Activated T-cell treated with anti-CD3 and anti-CD28 coated beads for 24 hours (primary cell): Measurements from ENCODE around the gene JADE2.

Source experiments
- DNase-seq: peaks from one replicate; pipeline ENCODE4 v3.0.0-alpha.2; 2020; ENCODE audit warnings: low read depth

JADE2 gene

DNA sequence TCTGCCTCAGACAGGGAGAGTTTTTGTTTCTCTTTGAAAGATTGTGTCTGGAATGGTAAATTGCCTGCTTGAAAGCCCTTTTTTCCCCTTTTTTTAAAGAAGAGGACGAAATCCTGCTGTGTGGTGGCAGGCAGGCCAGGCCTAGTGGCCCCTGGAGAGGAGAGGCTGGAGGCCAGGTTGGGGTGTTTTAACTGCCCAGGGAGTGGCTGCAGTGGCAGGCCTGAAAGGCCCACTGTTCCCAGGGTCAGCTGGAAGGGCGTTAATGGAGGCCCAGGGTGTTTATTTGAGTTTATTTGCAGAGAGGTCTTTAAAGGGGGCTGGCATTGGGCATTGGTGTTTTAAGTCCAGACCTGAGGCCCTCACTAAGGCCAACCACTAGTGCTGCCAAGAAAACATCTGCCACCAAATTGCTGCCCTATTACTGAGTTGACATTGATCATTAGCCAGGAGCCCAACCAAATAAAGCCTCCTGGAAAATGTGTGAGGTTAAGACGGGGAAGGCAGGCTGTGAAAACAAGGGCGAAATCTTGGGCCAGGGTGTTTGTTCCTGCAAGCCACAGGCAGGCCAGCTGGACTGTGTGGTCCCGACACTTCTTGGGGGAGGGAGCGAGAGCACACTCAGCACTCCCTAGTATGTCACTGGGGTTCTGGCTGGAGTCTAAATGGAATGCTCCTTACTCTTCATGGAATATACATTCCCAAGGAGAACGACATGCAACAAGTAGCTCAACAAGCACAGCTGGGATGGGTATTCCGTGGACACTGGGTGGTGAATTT is 5.0 kb downstream of the JADE2 start:
- no peak for DNase-seq

DNA sequence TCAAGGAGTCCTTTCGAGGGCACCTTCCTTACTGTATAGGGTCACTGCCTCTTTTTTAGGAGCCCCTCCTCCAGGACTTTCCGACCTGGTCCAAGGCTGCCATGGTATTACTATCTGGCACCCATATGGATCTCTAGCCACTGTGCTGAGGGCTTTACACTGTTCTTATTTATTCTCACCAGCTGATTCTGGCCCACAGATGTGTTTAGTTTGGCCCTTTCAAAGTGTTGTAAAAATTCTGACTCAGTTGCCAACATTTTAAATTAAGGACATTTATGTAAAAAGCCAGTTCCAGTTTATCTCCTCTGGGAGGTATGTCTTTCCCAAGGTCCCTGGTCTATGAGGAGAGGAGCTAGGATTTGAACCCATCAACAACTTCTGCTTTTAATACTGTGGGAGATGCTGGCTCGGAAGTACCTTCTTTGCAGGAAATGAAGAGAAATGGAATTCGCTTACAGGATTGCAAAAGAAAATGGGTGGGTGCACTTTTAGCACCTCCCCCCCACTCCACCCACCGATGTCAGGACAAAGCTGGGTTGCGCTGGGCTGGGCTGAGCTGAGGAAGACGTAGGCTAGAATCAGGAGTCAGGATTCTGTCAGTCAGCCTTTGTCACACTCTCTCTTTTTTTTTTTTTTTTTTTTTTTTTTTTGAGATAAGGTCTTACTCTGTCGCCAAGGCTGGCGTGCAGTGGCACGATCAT is 7.8 kb downstream of the JADE2 start:
- no peak for DNase-seq

DNA sequence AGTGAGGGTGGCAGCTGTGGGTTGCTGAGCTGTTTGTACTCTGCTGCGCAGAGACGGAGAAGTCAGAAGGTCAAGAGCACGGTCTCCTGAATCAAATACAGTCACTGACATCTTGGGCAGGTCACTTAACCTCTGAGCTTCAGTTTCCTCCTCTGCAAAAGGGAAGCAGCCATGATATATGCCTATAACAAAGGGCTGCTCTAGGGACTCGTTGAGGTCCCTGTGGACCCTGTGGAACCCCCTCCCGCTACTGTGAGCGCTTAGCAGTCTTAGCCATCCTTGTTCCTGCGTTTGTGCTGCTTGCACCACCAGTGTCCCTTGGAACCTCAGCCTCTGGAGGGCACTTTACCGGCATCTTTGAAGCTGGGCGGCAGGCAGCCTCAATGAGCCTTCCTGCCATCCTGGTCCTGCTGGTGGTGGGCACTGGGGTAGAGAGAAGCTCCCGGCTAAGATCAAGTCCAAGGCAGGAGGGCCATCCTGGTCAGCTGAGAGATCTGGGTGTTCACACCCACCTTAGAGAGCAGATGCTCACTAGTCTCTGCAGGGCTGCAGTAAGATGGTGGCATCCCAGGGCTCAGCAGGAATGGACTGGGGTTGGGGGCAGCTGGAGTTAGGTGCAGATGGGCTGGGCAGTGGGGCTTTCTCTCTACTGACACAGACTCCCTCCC is 8.7 kb downstream of the JADE2 start:
- DNase-seq, result no peak

DNA sequence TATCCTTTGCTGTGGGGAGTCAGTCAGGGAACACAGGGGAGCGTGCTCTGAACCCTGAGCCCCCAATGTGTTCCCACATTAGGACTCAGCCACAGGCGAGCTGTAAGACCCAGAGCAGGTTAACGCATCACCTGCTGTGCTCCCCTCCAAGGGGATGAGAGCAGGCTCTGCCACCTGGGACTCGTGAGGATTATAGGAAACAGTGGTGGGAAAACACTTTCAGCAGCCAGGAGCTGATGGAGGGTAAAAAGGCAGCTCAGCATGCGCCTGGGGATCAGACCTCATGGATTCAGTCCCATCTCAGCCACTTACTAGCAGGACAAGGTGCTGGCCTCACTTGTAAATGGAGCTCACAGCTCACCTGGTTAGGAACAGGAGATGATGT is 9.2 kb downstream of the JADE2 start:
- DNase-seq, result no peak

DNA sequence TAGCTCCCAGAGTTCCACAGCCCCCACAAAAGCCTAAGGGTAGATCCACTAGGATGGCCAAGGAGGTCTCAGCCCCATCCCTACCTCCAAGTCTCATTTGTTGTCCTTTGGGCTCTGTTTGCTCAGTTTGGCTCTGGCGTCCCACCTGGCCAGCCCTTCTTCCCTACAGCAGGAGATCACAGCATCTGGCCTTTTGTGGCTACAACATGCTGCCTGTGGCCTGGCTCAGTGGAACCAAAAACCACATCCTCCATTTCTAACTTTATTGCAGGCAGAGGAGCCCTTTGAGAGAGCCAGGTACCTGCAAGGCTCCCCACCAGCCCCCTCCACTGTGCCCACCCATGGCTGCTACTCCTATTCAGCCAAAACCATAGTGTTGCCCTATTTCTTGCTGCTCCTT is 11.4 kb downstream of the JADE2 start:
- no peak for DNase-seq

DNA sequence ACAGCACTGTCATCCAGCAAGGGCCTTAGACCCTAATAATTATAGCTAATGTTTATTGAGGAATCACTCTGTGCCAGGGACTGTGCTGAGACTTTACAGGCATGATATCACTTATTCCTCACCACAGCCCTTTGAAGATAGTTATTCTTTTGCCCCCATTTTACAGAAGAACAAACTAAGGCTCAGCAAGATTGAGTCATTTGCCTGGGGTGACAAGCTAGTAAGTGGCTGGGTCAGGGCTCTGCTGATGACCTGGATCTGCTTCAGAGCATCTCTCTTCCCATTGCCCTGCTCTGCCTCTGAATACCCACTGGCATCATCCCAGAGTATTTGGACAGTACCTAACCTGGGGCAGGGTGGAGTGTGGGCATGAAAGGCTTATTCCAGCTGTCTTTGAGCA is 11.8 kb downstream of the JADE2 start:
- no peak for DNase-seq

DNA sequence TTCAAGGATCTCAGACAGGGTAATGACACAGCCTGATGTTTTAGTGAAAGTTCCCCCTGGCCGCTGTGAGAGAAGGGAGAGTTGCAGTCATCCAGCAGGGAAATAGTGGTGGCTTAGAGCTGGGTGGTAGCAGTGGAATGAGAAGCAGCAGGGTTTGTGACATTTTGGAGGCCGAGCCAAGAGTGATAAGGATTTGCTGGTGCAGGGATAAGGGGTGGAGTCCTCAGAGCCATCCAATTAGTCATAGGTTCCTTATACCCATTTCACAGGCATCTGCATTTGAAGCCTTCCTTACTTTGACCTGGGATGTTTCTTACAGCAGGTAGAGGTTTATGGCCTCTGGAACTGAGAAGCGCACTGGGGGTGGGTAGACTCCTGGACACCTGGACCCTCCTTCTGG is 12.8 kb downstream of the JADE2 start:
- no peak for DNase-seq

DNA sequence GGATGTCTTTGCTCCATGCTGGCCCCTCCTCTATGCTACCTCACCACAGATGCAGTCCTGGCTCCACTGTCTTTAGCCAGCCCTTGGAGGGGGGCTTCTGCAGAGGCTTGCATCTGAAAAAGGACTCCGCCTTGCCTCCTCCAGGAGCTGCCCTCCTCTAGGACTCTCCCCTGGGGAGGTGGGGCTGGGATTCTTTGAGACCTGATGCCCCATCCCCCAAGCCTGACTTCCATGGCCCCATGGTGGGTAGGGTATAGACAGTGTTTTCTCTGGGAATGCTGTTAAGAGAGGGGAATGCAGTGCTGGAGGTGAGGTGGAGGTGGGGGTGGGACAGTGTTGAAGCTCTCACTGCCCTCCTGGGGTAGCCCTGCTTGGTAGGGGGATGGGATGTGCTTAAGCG is 14.3 kb downstream of the JADE2 start:
- DNase-seq, result no peak

DNA sequence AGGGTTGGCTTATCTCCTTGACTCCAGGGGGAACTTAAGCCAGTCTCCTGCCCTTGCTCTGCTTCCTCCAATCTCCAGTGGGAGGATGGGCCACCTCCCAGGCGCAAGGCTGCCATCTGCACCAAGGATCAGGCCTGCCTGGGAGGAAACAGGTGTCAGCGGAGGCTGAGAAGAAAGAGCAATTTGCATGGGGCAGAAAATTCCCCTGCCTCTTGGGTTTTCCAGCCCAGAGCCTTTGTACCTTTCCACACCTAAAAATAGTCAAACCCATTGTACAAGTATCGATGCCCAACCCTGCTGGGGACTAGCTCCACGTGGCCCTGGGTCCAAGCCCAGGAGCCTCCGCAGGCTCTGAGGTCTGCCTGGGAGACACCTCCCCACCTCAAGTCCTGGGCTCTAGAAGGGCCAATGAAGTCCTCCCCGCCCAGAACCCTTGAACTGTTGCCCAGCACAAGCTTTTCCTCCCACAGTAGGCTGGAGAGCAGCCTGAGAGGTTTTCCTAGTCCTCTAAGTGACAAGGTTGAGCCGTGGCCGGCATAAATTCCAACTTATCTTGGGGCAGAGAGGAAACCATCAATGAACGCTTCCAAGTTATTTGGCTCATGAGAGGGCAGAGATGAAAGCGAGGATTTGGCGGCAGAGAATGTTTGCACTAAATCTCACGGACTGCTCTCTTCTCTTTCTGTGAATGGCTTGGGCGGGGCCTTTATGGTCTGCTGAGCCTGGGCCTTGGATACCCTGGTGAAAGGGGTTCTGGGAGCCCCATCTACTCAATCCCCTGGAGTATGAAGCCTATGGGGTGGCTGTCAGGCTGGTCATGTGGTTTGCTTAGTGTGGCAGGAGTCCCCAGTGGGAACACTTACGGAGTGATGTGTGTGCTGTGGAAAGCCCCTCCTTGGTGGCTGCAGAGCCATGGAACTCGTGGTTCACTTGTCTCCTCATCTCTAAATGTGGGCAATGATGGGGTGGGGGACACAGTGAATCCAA is 15.6 kb downstream of the JADE2 start:
- DNase-seq, result no peak

DNA sequence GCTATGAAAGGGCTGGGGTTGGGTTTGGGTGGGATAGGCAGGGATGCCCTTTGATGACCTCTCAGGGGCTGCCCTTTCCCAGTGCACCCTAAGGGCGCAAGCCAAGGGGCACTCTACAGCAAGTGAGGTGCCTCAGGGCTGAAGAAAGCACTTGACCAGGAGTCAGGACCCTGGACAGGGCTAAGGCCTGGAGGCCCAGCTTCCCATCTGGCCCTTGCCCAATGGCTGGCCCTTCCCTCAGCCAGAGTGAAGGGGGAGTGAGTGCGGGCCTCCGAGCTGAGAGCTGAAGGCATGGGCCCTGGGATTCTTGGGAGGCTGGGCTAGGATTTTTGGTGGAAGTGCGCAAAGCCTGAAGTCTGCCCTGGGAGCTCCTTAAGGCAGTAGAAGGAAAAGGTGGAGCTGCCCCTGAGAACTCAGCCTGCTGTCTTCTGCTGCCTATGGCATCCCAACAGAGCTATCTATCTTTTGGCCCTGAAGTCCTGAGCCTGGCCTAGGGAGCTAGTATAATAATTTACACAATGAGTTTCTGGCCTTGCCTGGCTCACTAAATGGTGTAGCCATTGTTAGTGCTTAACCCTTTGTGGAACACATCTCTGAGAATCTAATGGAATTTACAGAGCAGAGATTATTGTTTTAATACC is 16.4 kb downstream of the JADE2 start:
- DNase-seq, result no peak

DNA sequence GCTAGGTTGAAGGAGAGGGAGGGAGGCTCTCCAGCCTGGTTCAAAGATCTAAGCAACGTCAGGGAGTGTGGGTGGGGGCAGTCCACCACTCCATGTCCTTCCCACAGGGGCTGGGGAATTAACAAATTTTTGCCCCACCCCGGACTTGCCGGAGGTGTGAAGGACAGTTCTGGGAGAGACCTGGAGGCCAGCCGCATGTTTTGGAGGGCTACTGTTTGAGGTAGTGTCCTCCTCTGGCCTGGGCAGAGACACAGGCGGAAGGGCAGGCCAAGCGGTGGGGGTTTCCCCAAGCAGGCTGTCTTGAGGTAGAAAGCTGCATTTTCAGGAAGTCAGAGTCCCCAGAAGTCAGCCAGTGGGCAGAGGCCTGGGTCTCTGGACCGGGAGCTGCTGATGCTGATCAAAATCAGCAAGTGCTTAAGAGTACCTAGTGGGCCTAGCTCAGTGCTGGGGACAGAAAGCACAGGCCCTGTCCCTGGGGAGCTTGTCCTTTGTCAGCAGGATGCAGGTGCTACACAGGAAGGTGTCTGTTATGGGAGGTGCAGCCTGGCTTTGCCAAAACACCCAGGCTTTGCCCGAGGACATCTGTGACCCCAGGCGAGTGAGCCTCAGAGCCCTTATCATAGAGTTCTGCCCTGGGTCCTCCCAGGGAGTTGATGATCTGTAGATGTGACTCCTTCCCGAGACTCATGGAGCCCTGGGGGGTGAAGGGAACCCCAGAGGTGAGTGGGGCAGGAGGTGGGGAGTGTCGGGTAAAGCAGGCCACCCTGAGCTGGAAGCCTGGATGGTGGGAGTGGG is 18.5 kb downstream of the JADE2 start:
- no peak for DNase-seq

DNA sequence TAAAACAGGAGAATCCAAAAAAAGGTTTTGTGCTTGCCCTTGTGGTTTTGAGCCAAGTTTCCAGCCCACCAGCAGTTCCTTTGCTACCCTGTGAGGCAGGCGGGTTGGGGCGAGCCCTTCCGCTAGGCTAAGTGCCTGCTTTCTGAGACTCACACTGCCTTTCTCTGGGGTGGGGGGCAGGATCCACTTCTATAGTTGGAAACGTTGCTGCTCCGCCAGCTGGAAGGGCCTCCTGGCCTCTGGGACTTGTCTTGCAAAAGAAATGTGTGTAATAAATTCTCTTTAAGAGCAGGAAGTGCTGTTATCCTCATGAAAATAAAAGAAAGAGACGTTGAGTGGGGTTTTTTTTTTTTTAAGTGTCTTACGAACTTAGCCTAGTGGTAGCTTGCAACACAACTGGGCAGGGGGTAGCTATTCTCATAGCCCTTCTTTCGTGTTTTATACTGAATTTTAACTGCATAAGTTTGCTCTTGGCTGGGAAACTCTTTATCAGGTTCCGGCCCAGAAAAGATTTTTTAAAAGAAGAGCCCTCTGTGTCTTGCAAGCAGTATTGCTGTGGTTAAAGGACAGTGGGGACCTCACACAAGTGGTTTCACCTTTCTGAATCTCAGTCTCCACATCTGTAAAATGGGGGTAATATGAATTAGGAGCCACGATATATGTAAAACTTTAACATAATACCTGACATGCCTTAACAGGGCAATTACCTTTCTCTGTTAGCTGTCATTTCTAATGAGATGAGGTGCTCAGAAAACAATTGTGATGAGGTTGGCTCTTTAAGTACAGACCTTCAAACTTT is 19.8 kb downstream of the JADE2 start:
- DNase-seq, result no peak

DNA sequence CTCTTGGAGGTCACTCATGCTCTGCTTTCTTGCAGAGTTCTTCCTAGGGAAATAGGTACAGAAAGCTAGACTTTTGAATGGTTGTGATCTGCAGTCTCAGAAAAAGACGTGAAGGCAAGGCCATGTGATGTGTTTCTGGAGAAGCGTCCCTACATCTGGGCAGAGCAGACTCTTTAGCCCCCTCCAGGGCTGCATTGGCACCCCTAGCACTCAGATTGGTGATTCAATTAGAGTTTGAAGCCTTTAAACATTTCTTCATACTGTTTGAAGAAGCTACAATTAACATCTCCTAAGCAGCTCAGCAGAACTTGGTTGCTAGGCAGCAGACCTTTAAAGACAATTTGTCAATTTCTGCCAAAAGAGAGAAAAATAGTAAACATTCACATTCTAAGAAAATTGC is 21.6 kb downstream of the JADE2 start:
- no peak for DNase-seq

DNA sequence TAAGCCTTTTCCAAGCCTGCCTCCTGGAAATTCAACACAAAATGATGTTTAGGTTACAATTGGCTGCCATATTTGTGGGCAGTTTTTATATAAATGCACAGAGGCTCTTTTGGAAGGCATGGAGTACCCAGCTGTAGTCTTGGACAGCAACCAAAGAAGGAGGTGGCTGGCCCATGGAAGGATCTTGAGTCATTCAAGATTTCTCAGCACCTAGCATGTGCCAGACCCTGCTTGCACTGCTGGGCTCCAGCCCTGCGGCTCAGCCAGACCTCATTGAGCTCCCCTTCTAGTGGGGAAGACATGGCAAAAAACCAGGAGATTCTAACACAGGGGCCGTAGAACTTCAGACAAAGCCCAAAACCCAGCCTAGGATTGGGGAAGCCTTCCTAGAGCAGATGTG is 22.1 kb downstream of the JADE2 start:
- no peak for DNase-seq

DNA sequence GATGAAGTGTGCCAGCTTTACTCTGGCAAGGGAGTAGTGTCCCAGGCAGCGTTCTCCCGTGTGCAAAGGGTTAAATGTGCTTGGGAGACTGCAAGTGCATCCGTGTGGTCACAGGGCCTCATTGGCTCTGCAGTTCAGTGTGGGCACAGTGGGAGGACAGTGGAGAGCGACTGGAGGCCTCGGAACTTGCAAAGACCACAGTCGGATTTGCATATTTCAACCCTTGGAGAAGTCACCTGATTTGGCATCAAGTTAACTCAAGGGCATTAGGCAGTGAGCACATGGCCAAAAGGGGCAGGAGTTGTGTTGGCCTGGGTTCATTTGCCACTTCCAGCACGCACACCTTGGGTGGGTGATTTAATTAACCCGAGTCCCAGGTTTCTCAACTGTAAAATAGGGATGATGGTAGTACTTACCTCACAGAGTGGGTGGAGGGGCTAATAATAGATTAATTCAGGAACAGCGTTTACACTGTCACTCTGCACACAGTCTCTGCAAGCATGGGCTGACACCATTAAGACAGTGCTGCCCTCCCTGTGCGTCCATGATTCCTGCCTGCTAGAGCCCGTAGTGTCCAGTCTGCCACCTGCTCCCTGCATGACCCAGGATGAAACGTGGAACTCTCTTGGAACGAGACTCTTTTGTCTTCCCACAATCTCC is 22.7 kb downstream of the JADE2 start:
- DNase-seq, result no peak

DNA sequence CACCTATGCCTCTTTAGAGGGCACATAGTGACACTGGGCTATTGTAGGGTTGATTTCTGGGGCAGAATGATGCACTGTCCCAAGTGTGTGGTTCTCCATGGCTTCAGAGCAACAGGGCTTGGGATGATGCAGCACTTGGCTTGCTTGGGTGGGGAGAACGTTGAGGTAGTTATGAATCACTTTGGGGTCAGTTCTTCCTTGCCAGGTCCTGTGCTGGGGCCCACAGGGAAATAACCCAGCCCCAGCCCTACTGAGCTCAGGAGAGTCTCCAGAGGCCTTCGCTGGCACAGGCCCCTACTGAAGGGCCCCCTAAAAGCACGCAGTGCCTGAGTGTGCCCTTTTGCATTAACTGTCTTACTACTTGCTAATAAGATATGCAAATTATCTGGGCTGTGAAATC is 24.2 kb downstream of the JADE2 start:
- no peak for DNase-seq

DNA sequence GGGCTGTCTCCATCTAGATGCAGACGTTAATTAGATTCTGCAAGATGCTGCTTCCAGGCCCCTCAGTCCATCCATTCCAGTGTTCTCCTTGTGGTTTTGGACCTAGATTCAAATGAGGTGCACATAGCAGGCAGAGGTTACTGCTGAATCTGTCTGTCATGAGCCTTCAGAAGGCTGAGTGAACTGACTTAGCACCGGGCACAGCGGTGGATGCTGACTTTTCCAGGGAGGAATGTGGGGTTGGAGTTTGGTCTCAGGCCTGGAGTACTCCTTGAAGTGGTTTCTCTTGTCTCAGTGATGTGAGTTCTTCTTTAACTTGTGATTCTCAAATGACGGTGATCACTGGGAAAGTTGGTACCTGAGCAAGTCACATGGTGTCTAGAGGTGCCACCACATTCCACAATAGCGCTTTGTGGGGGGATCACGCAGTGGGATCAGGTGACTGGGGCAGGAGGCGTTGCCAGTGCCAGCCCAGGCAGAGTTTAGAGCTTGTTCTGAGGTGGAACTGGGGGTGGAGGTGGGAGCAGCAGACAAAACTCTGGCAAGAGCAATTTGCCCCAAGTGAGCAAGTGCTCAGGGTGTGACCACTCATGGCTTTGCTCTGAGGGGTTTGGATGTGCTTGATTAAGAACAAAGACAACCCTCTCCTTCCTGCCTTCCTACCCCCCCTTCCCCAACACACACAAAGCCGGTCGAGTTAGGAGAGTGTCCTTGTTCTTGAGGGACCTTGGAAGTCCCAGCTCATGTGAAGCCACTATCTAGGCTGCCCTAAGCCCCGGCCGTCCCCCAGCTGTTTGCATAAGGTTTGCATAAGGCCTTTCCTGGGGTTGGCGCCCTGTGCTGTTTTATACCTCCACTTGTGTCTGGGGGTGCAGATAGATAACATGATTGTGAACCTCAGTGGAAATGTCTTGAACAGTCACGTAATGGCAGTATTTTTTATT is 25.1 kb downstream of the JADE2 start:
- DNase-seq, result no peak

DNA sequence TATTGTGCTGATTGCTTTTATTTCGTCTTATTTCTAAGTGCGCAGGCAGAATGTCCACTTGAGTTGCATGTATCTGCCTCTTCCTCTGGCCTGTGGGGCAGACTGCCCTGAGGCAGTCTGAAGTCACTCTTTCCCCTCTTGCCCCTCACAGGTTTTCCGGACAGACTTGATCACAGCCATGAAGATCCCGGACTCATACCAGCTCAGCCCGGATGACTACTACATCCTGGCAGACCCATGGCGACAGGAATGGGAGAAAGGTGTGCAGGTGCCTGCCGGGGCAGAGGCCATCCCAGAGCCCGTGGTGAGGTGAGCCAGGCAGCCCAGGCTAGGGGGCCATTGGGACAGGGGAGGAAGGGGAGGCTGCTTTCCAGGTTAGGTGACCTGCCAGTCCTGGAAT is 26.4 kb downstream of the JADE2 start:
- DNase-seq, result no peak
